ENCODE data around the gene PLEKHG4B.

The PLEKHG4B gene

DNA sequence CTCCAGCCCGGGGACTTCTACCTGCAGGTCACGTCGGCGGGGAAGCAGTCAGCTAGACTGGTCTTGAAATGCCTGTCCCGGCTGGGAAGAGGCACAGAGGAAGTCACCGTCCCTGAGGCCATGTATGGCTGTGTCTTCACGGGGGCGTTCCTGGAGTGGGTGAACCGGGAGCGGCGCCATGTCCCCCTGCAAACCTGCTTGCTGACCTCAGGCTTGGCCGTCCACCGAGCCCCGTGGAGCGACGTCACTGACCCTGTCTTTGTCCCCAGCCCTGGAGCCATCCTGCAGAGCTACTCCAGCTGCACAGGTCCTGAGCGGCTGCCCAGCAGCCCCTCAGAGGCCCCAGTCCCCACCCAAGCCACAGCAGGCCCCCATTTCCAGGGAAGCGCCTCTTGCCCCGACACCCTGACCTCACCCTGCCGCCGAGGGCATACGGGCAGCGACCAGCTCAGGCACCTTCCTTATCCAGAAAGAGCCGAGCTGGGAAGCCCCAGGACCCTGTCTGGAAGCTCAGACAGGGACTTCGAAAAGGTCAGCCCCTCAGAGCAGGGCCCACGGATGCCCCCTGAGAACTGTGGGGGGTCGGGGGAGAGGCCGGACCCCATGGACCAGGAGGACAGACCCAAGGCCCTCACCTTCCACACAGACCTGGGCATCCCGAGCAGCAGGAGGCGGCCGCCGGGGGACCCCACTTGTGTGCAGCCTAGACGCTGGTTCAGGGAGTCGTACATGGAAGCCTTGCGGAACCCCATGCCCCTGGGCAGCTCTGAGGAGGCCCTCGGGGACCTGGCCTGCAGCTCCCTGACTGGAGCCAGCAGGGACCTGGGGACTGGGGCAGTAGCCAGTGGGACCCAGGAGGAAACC is 47.8 kb downstream of the PLEKHG4B start:
- no peak for DNase-seq

- DNase-seq, result no peak
These were observed 48.5 kb downstream of the PLEKHG4B start for GRCh38 chr5:140443-140829.

- no peak for DNase-seq
These were observed 49.2 kb downstream of the PLEKHG4B start for GRCh38 chr5:141211-141610.

DNA sequence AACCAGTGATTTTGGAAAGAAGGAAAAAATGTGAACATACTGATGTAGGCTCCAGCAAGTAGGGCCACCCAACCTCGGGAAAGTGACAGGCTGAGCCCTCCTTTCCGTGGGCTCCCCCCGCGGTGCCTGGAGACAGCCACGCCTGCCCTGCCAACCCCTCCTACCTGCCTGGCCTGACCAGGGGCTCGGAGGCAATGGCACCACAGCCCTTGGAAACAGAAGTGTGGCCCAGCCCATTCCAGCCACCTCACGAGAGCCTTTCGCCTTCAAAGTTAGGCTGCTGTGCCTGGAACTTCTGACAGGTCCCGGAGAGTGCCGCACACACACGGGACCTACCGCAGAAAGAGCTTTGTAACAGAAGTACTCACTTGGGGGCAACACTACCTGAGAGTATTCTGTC is 49.8 kb downstream of the PLEKHG4B start:
- DNase-seq, result no peak

DNA sequence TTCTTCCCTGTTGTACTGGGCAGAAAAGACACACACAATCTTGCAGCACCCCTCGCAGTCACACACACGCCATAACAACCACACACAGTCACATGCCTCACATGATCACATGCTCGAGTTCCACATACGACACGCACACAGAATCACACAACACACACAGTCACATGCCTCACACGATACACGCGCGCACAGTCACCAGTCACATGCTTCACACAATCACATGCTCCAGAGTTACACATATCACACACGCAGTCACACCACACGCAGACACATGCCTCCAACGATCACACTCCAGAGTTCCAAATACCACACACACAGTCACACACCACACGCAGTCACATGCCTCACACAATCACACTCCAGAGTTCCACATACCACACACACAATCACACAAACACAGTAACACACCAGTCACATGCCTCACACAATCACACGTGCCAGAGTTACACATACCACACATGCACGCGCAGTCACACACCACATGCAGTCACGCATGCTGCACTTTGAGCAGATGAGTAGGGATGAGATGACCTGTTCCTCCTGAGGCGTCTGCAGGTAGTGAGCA is 50.4 kb downstream of the PLEKHG4B start:
- no peak for DNase-seq

- no peak for DNase-seq
These were observed 51.1 kb downstream of the PLEKHG4B start for GRCh38 chr5:143041-143440.

- no peak for DNase-seq
These were observed 53.0 kb downstream of the PLEKHG4B start for GRCh38 chr5:144941-145340.

- no peak for DNase-seq
These were observed 53.8 kb downstream of the PLEKHG4B start for GRCh38 chr5:145585-146323.

GRCh38 chr5:147751-148150 is 55.8 kb downstream of the PLEKHG4B start:
- DNase-seq, result no peak

DNA sequence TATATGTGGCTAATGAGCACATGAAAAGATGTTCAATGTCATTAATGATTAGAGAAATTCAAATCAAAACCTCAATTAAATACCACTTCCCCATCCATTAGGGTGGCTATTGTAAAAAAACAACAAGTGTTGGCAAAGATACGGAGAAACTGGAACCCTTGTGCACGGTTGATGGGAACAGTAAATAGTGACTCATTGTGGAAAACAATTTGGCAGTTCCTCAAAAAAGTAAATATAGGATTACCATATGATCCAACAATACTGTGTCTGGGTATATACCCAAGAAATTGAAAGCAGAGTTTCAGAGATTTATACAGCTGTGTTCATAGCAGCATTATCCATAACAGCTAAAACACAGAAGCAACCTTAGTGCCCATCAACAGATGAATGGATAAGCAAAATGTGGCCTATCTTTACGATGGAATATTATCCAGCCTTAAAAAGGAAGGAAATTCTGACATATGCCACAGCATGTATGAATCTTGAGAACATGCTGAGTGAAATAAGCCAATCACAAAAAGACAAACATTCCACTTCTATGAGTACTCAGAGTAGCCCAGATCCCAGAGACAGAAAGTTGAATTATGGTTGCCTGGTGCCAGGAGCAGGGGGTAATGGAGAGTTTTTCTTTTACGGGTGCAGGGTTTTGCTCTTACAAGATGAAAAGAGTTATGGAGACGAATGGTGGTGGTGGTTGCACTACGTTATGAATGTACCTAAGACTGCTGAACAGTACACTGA is 57.9 kb downstream of the PLEKHG4B start:
- peak; percentile 29 for DNase-seq

DNA sequence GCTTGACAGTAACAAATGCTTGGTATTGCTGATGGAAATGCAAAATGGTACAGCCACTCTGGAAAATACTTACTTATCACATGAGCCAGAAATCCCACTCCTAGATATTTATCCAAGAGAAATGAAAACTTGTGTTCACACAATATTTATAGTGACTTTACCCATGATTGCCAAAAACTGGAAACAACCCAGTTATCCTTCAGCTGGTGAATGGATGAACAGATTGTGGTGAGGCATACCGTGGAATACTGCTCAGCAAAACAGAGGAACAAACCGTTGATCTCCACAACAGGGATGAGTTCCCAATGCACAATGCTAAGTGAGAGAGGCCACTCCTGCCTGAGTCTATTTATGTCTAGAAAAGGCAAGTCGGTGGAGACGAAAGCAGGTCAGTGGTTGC is 58.8 kb downstream of the PLEKHG4B start:
- DNase-seq, result no peak

- DNase-seq, result no peak
These were observed 60.1 kb downstream of the PLEKHG4B start for GRCh38 chr5:152077-152476.

- DNase-seq, result no peak
These were observed 61.3 kb downstream of the PLEKHG4B start for GRCh38 chr5:153256-153655.

GRCh38 chr5:154236-154635 is 62.3 kb downstream of the PLEKHG4B start:
- no peak for DNase-seq

DNA sequence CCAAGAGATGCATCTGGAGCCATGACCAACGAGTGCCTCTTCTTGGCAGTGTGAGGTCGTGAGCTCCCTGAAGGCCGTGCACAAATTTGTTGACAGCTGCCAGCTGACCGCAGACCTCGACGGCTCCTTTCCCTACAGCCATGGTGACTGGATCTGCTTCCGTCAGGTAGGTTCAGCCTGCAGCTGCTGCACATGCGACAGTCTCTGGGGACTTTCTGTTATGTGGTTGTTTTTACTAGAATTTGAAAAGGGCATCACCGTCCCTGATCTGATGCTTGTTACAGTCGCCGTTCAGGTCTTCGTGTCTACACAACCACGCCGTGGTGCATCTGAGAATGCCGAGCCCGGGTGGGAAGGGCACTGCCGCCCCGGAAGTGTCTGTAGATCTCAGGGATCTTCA is 62.9 kb downstream of the PLEKHG4B start:
- no peak for DNase-seq

DNA sequence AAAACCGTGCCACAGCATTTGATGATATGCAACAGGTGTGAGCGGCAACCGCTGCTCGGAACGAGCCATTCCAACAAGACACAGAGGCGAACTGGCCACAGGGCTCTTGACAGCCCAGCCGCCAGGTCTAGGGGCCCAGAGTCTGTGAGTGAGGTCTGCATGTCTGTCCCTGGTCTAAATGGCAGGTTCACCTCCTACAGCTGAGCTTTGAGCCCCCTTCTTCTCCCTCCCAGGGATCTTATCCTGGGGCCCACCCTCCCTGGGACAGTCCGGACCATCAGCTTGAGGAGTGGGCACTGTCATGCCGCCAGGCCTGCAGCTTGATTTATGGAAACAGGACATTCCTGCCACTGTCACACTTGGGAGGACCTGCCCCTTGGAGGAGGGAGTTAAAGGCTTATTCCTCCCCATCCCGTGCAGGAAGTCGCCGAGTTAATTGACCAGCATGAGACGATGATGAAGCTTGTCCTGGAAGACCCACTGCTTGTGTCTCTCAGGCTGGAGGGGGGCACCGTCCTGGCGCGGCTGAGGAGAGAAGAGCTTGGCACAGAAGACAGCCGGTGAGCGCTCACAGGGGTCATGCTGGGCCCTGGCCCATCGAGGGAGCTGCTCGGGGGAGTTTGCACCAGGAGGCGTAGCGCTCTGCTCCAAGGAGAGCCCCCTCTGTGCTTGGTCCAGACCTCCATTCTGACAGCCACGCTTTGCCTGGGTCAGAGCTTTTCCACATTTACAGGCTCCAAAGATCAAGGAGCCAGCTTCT is 63.9 kb downstream of the PLEKHG4B start:
- DNase-seq, result no peak

DNA sequence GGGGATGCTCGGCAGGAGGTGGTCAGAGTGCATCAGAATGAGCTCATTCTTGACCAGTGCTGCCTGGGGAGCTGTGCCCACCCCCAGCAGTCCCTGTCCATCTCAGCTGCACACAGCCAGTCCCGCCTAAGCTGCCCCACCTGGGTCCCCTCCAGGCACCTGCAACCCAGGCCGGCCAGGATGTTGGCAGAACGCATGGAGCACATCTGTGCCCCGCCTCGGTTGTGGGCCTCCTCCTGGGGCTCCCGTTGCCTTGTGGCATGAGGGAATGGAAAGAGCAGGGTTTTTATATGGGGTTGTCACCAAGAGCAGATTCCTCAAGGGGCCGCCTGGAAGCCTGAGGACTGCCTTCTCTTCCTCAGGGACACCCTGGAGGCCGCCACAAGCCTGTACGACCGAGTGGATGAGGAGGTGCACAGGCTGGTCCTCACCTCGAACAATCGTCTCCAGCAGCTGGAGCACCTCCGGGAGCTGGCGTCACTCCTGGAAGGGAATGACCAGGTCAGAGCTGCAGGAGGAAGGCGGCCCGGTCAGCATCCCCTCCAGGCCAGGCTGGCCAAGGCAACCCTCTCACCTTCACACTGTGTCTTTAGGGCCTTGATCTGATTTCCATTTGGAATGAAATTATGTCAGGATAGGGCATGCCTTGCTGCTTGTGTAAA is 64.6 kb downstream of the PLEKHG4B start:
- DNase-seq, result no peak

DNA sequence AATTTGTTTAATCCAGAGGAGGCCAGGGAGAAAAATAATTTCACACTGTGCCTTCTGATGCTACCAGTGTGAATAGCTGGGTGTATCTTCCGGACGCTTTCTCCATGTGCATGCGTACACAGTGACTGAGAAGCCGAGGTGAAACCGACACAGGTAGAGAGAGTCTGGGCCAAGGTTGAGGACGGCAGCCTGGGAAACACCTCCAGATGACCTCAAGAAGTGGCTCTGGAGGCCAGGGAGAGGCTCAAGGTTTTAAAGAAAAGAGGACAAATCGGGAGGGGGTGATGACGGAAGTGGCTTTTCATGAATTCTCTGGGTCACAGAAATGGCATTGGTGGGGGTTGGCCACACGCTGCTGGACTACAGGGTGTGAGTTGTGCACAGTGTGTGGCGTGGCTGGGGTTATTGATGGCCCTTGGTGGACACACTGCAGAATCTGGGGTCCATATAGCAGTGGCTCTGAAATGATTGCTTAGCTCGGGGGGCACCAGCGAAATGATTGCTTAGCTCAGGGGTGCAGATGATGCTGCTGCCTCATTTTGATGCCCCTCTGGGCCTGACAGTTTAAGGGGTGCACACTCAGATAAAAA is 65.3 kb downstream of the PLEKHG4B start:
- no peak for DNase-seq

GRCh38 chr5:157801-158200 is 65.8 kb downstream of the PLEKHG4B start:
- DNase-seq, result no peak

- DNase-seq, result no peak
These were observed 67.0 kb downstream of the PLEKHG4B start for GRCh38 chr5:158807-159447.
